A673 (cell line): Measurements from ENCODE around the gene GRIFIN. TPM values are rescaled to one million over a fixed set of nuclear protein-coding genes. Genes with fewer than 3 reads are reported as not detected.

Source experiments
- BruUV-seq: library from RNA; stranded (reverse); fragments of 400-500 nt; replicated peaks from 2 replicates; lab custom pipeline; 2021; lab: Mats Ljungman, UMichigan
- CTCF ChIA-PET: fragments of 300-600 bp; sonication (Branson Sonifier 250); formaldehyde crosslinking; loops from one replicate; lab custom pipeline; 2022; ENCODE audit warnings: antibody characterized with exemption; lab: Charles Lee
- POLR2A ChIA-PET: fragments of 300-600 bp; sonication (Branson Sonifier 250); formaldehyde crosslinking; loops from one replicate; lab custom pipeline; 2022; ENCODE audit warnings: antibody characterized with exemption; ENCODE audit not compliant: low non-redundant PET; lab: Charles Lee
- DNase-seq: peaks from one replicate; pipeline ENCODE4 v3.0.0-alpha.2; 2015; ENCODE audit warnings: low spot score
- H3K27ac ChIP-seq: fragments of 200-600 bp; sonication (generic); 2 replicates; pipeline ENCODE4 v1.5.1; 2016; ENCODE audit warnings: mixed run types, low read depth, mild to moderate bottlenecking, mixed read lengths, antibody characterized with exemption, low read length; ENCODE audit not compliant: poor library complexity, severe bottlenecking
- H3K27me3 ChIP-seq: fragments of 200-600 bp; sonication (generic); replicated peaks from 2 replicates; pipeline ENCODE4 v1.6.1; 2017; ENCODE audit warnings: mixed run types, low read depth, mild to moderate bottlenecking, mixed read lengths, antibody characterized with exemption, low read length; ENCODE audit not compliant: insufficient read depth, poor library complexity
- H3K36me3 ChIP-seq: fragments of 200-600 bp; sonication (generic); 2 replicates; pipeline ENCODE4 v1.6.1; 2016; ENCODE audit warnings: mixed run types, mild to moderate bottlenecking, mixed read lengths, antibody characterized with exemption, low read length; ENCODE audit not compliant: insufficient read depth, poor library complexity, severe bottlenecking
- H3K4me1 ChIP-seq: fragments of 200-600 bp; sonication (generic); 2 replicates; pipeline ENCODE4 v1.6.1; 2017; ENCODE audit warnings: mixed run types, mild to moderate bottlenecking, mixed read lengths, antibody characterized with exemption, low read length; ENCODE audit not compliant: insufficient read depth, poor library complexity, severe bottlenecking
- H3K4me3 ChIP-seq: fragments of 200-600 bp; sonication (generic); 2 replicates; pipeline ENCODE4 v1.5.1; 2016; ENCODE audit warnings: low read depth, mixed run types, mild to moderate bottlenecking, mixed read lengths, low read length; ENCODE audit not compliant: poor library complexity, severe bottlenecking
- H3K9me3 ChIP-seq: fragments of 200-600 bp; sonication (generic); 2 replicates; pipeline ENCODE4 v1.6.1; 2016; ENCODE audit warnings: mixed run types, low read depth, mild to moderate bottlenecking, mixed read lengths, antibody characterized with exemption, low read length; ENCODE audit not compliant: poor library complexity, severe bottlenecking
- CTCF ChIP-seq: fragments of 300-800, 200-600 bp; sonication (generic); conservative IDR thresholded peaks from 2 replicates; pipeline ENCODE4 v1.5.1; 2017; ENCODE audit warnings: low read depth, mild to moderate bottlenecking, antibody characterized with exemption, low read length, moderate library complexity, mixed read lengths
- EZH2 ChIP-seq: fragments of 200-600 bp; sonication (generic); IDR thresholded peaks from 2 replicates; pipeline ENCODE4 v1.6.1; 2017; ENCODE audit warnings: borderline replicate concordance, low read depth, mild to moderate bottlenecking, mixed read lengths, antibody characterized with exemption, low read length; ENCODE audit not compliant: poor library complexity, severe bottlenecking
- intact Hi-C: fragments of 100-400 bp; cut with micrococcal nuclease; formaldehyde crosslinking; loops from one replicate; pipeline ENCODE4 v1.10.0; 2022; ENCODE audit not compliant: unreplicated experiment
- total RNA-seq: library from RNA; stranded (reverse); gene quantifications from 2 replicates; pipeline ENCODE4 v1.2.3, GENCODE V29; 2021

GRIFIN gene
- total RNA-seq, 1 experiment from 2014 or later = not detected

- intact Hi-C loops = no loop called here
These were observed 32.4 kb upstream of the GRIFIN start for GRCh38 chr7:2508327-2509215.

GRCh38 chr7:2507917-2508306, 31.7 kb upstream of the GRIFIN start:
- BruUV-seq = no TSS peak
- no peak for DNase-seq
- no peaks in the 10 kb centered on the region for H3K36me3 ChIP-seq
- H3K27me3 ChIP-seq = no peaks in the 10 kb centered on the region
- no peak overlapping the region for H3K4me3 ChIP-seq
- POLR2A ChIA-PET = no interaction called here
- no peaks in the 10 kb centered on the region for H3K9me3 ChIP-seq
- TF ChIP-seq CTCF (no peak), EZH2 (no peak)
- H3K27ac ChIP-seq = no peak overlapping the region
- CTCF ChIA-PET = no interaction called here
- peaks cover 7% of the 10 kb centered on the region for H3K4me1 ChIP-seq
- intact Hi-C loops = no loop called here

More at GRCh38 chr7:2508327-2509215, 32.4 kb upstream of the GRIFIN start:
- H3K27me3 ChIP-seq = no peaks in the 10 kb centered on the region
- no peaks in the 10 kb centered on the region for H3K9me3 ChIP-seq
- H3K4me3 ChIP-seq = no peak overlapping the region
- BruUV-seq = no TSS peak
- H3K4me1 ChIP-seq = peaks cover under 1% of the 10 kb centered on the region
- POLR2A ChIA-PET = no interaction called here
- no peaks in the 10 kb centered on the region for H3K36me3 ChIP-seq
- DNase-seq = peak; percentile 73
- TF ChIP-seq EZH2 = no peak
- TF ChIP-seq CTCF = no peak
- CTCF ChIA-PET = no interaction called here
- H3K27ac ChIP-seq = no peak overlapping the region

- POLR2A ChIA-PET = no interaction called here
- intact Hi-C loops = no loop called here
- TF ChIP-seq CTCF (no peak), EZH2 (no peak)
- Histone ChIP-seq H3K27me3 (no peaks in the 10 kb centered on the region), H3K36me3 (no peaks in the 10 kb centered on the region), H3K4me1 (peaks cover 10% of the 10 kb centered on the region), H3K9me3 (no peaks in the 10 kb centered on the region), H3K4me3 (no peak overlapping the region), H3K27ac (no peak overlapping the region)
- BruUV-seq = no TSS peak
- no peak for DNase-seq
- CTCF ChIA-PET = no interaction called here
These were observed 31.2 kb upstream of the GRIFIN start for GRCh38 chr7:2507208-2507916.
